ENCODE results near the gene MAMSTR. TPM values are rescaled to one million over a fixed set of nuclear protein-coding genes. Genes with fewer than 3 reads are reported as not detected.

The MAMSTR gene
- total and polyA plus RNA-seq, 9 of the 15 experiments (the other 6 are each of a cell fraction or from before 2014, with no cell fraction given), result 0.08 to 1.00 (median 0.40) TPM; not detected in 1

DNA sequence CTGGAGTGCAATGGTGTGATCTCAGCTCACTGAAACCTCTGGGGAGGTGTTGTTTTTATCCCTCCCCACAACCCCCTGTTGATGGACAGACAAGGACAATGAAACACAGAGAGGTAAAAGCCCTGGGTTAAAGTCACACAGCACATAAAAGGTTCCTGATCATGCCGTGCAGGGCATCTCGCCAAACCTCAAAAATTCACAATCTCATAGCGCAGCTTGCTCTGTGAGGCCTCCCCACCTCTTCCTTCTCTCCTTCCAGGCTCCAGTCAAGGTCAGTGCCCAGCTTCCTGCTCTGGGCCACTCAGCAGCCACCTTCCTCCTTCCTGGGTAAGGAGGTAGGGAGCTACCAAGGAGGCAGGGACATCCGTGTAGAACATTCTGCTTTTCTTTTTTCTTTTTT is 21.5 kb downstream of the MAMSTR start (continued):
- TF ChIP-seq, protein P1, sequence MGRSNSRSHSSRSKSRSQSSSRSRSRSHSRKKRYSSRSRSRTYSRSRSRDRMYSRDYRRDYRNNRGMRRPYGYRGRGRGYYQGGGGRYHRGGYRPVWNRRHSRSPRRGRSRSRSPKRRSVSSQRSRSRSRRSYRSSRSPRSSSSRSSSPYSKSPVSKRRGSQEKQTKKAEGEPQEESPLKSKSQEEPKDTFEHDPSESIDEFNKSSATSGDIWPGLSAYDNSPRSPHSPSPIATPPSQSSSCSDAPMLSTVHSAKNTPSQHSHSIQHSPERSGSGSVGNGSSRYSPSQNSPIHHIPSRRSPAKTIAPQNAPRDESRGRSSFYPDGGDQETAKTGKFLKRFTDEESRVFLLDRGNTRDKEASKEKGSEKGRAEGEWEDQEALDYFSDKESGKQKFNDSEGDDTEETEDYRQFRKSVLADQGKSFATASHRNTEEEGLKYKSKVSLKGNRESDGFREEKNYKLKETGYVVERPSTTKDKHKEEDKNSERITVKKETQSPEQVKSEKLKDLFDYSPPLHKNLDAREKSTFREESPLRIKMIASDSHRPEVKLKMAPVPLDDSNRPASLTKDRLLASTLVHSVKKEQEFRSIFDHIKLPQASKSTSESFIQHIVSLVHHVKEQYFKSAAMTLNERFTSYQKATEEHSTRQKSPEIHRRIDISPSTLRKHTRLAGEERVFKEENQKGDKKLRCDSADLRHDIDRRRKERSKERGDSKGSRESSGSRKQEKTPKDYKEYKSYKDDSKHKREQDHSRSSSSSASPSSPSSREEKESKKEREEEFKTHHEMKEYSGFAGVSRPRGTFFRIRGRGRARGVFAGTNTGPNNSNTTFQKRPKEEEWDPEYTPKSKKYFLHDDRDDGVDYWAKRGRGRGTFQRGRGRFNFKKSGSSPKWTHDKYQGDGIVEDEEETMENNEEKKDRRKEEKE (IDR thresholded peaks at IDR 0.05; ENCODE audit: borderline replicate concordance in 1 of 2, control insufficient read depth in 1 of 2, low read depth in 2 of 2, low read length in 1 of 2), result no peak
- TF ChIP-seq RBBP5 (IDR thresholded peaks at IDR 0.05; ENCODE audit: borderline replicate concordance, insufficient read depth, low read length, poor library complexity, severe bottlenecking) (no peak), ZNF79 (CRISPR knock-in tag; IDR thresholded peaks at IDR 0.05; ENCODE audit: low read depth) (no peak), ZNF3 (CRISPR knock-in tag; IDR thresholded peaks at IDR 0.05) (no peak), ASH1L (IDR thresholded peaks at IDR 0.05; ENCODE audit: borderline replicate concordance, low read depth, partially characterized antibody) (peak; percentile 22), ZNF77 (CRISPR knock-in tag; IDR thresholded peaks at IDR 0.05) (no peak), SAFB (IDR thresholded peaks at IDR 0.05; ENCODE audit: borderline replicate concordance, low read depth, low read length) (no peak), NR2C1 (IDR thresholded peaks at IDR 0.05) (no peak), NR2C1 (tag; IDR thresholded peaks at IDR 0.05) (no peak), HNRNPK (IDR thresholded peaks at IDR 0.05; ENCODE audit: low read depth, low read length, poor library complexity, severe bottlenecking) (no peak), ZSCAN32 (CRISPR knock-in tag; IDR thresholded peaks at IDR 0.05) (no peak)
- TF ChIP-seq, protein P2, sequence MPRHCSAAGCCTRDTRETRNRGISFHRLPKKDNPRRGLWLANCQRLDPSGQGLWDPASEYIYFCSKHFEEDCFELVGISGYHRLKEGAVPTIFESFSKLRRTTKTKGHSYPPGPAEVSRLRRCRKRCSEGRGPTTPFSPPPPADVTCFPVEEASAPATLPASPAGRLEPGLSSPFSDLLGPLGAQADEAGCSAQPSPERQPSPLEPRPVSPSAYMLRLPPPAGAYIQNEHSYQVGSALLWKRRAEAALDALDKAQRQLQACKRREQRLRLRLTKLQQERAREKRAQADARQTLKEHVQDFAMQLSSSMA (CRISPR knock-in tag; IDR thresholded peaks at IDR 0.05), result no peak
- TF ChIP-seq, protein P3, sequence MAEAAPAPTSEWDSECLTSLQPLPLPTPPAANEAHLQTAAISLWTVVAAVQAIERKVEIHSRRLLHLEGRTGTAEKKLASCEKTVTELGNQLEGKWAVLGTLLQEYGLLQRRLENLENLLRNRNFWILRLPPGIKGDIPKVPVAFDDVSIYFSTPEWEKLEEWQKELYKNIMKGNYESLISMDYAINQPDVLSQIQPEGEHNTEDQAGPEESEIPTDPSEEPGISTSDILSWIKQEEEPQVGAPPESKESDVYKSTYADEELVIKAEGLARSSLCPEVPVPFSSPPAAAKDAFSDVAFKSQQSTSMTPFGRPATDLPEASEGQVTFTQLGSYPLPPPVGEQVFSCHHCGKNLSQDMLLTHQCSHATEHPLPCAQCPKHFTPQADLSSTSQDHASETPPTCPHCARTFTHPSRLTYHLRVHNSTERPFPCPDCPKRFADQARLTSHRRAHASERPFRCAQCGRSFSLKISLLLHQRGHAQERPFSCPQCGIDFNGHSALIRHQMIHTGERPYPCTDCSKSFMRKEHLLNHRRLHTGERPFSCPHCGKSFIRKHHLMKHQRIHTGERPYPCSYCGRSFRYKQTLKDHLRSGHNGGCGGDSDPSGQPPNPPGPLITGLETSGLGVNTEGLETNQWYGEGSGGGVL (CRISPR knock-in tag; IDR thresholded peaks at IDR 0.05), result no peak
- TF ChIP-seq, protein P4, sequence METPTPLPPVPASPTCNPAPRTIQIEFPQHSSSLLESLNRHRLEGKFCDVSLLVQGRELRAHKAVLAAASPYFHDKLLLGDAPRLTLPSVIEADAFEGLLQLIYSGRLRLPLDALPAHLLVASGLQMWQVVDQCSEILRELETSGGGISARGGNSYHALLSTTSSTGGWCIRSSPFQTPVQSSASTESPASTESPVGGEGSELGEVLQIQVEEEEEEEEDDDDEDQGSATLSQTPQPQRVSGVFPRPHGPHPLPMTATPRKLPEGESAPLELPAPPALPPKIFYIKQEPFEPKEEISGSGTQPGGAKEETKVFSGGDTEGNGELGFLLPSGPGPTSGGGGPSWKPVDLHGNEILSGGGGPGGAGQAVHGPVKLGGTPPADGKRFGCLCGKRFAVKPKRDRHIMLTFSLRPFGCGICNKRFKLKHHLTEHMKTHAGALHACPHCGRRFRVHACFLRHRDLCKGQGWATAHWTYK (CRISPR knock-in tag; IDR thresholded peaks at IDR 0.05), result no peak
- TF ChIP-seq, protein P5, sequence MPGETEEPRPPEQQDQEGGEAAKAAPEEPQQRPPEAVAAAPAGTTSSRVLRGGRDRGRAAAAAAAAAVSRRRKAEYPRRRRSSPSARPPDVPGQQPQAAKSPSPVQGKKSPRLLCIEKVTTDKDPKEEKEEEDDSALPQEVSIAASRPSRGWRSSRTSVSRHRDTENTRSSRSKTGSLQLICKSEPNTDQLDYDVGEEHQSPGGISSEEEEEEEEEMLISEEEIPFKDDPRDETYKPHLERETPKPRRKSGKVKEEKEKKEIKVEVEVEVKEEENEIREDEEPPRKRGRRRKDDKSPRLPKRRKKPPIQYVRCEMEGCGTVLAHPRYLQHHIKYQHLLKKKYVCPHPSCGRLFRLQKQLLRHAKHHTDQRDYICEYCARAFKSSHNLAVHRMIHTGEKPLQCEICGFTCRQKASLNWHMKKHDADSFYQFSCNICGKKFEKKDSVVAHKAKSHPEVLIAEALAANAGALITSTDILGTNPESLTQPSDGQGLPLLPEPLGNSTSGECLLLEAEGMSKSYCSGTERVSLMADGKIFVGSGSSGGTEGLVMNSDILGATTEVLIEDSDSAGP (CRISPR knock-in tag; IDR thresholded peaks at IDR 0.05), result no peak
- TF ChIP-seq, protein P6, sequence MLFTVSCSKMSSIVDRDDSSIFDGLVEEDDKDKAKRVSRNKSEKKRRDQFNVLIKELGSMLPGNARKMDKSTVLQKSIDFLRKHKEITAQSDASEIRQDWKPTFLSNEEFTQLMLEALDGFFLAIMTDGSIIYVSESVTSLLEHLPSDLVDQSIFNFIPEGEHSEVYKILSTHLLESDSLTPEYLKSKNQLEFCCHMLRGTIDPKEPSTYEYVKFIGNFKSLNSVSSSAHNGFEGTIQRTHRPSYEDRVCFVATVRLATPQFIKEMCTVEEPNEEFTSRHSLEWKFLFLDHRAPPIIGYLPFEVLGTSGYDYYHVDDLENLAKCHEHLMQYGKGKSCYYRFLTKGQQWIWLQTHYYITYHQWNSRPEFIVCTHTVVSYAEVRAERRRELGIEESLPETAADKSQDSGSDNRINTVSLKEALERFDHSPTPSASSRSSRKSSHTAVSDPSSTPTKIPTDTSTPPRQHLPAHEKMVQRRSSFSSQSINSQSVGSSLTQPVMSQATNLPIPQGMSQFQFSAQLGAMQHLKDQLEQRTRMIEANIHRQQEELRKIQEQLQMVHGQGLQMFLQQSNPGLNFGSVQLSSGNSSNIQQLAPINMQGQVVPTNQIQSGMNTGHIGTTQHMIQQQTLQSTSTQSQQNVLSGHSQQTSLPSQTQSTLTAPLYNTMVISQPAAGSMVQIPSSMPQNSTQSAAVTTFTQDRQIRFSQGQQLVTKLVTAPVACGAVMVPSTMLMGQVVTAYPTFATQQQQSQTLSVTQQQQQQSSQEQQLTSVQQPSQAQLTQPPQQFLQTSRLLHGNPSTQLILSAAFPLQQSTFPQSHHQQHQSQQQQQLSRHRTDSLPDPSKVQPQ (CRISPR knock-in tag; IDR thresholded peaks at IDR 0.05; ENCODE audit: borderline replicate concordance), result no peak

Data from K562 (cell line).